ENCODE data around the gene C18orf63.

GRCh38 chr18:74376523-74376922 is 60.9 kb downstream of the C18orf63 start:
- TF ChIP-seq CTCF (IDR thresholded peaks at IDR 0.05; ENCODE audit: insufficient read depth, low read length) (no peak), POLR2AphosphoS5 (IDR thresholded peaks at IDR 0.05; ENCODE audit: low read depth) (no peak), GABPA (IDR thresholded peaks at IDR 0.05; ENCODE audit: low read depth) (no peak), REST (IDR thresholded peaks at IDR 0.05; ENCODE audit: insufficient replicate concordance, low read depth) (no peak), SPI1 (IDR thresholded peaks at IDR 0.05; ENCODE audit: borderline replicate concordance, low read depth) (no peak)

All from HL-60 (cell line).